Mucosa of rectum (tissue), 2 donors: Measurements from ENCODE around the gene TP63.

Experiments
- H3K27ac ChIP-seq, 2 donors: one replicate each; pipeline ENCODE4 v1.7.0; 2013; ENCODE audit warnings: inconsistent platforms in 2 of 2, low read depth in 2 of 2, low read length in 2 of 2
- H3K27me3 ChIP-seq, 2 donors: one replicate each; pipeline ENCODE4 v1.7.0; 2013; ENCODE audit warnings: low read length in 2 of 2; ENCODE audit not compliant: control insufficient read depth in 2 of 2, insufficient read depth in 2 of 2
- H3K36me3 ChIP-seq, 2 donors: one replicate each; pipeline ENCODE4 v1.7.0; 2013; ENCODE audit warnings: low read length in 2 of 2; ENCODE audit not compliant: control insufficient read depth in 2 of 2, insufficient read depth in 2 of 2
- H3K4me1 ChIP-seq, 2 donors: one replicate each; pipeline ENCODE4 v1.7.0; 2013; ENCODE audit warnings: low read length in 2 of 2, mild to moderate bottlenecking in 1 of 2; ENCODE audit not compliant: control insufficient read depth in 2 of 2, insufficient read depth in 2 of 2
- H3K4me3 ChIP-seq, 2 donors: one replicate each; pipeline ENCODE4 v1.7.0; 2013; ENCODE audit warnings: low read length in 2 of 2
- H3K9ac ChIP-seq, 2 donors: one replicate each; pipeline ENCODE4 v1.7.0; 2013; ENCODE audit warnings: low read length in 2 of 2, low read depth in 1 of 2, mild to moderate bottlenecking in 1 of 2
- H3K9me3 ChIP-seq, 2 donors: one replicate each; pipeline ENCODE4 v1.7.0; 2013; ENCODE audit warnings: low read length in 2 of 2; ENCODE audit not compliant: control insufficient read depth in 2 of 2
- donor health status: healthy.
- donor health status: Normal muscosa, but diverticular disease.

Gene TP63

GRCh38 chr3:189690237-189690636, 59.0 kb downstream of the TP63 start:
- Histone ChIP-seq H3K27me3 (no peaks in the 10 kb centered on the region), H3K4me1 (no peaks in the 10 kb centered on the region), H3K36me3 (no peaks in the 10 kb centered on the region), H3K9me3 (no peaks in the 10 kb centered on the region), H3K4me3 (no peak overlapping the region), H3K27ac (no peak overlapping the region), H3K9ac (no peak overlapping the region)

DNA sequence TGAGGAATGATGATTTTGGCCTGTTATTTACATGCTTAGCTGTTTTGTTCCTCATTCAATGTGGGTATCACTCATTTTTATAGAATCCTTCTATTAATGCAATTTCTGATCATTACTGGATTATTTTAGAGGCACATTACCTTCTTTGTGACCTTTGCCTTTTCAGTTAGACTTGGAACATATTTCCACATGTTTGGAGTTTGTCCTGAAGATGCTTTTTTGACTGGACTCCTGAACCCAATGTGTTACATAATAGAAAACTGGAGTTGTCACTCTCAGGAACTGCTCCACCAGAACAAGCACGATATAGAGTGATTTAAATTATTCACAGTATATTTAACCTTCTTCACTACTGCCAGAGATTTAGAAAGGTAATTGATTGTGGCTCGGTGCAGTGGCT, 59.5 kb downstream of the TP63 start:
- Histone ChIP-seq H3K4me1 (no peaks in the 10 kb centered on the region), H3K27ac (no peak overlapping the region), H3K9me3 (no peaks in the 10 kb centered on the region), H3K36me3 (no peaks in the 10 kb centered on the region), H3K4me3 (no peak overlapping the region), H3K9ac (no peak overlapping the region), H3K27me3 (no peaks in the 10 kb centered on the region)

DNA sequence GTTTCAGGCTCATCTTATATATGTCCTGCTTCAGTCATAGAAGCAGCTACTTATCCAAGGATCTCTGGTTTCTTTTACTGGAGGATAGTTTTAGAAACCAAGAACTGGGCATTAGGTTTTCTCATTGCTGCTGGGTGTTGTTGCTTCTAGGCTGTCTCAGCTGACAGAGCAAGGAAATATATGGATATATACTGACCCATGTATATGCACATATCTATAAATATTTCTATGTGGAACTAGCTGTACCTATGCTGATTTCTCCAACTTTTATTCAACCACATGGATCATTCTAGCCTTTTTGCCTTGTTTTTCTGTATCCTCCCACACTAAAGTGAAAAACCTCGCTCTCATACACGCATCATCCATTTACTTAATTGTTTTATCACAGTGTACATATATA, 64.2 kb downstream of the TP63 start:
- no peak overlapping the region for H3K4me3 ChIP-seq
- H3K36me3 ChIP-seq: no peaks in the 10 kb centered on the region
- H3K27me3 ChIP-seq: peaks cover 0 to 3% of the 10 kb centered on the region in 2 donors
- no peaks in the 10 kb centered on the region for H3K4me1 ChIP-seq
- H3K9me3 ChIP-seq: no peaks in the 10 kb centered on the region
- H3K9ac ChIP-seq: no peak overlapping the region
- no peak overlapping the region for H3K27ac ChIP-seq

DNA sequence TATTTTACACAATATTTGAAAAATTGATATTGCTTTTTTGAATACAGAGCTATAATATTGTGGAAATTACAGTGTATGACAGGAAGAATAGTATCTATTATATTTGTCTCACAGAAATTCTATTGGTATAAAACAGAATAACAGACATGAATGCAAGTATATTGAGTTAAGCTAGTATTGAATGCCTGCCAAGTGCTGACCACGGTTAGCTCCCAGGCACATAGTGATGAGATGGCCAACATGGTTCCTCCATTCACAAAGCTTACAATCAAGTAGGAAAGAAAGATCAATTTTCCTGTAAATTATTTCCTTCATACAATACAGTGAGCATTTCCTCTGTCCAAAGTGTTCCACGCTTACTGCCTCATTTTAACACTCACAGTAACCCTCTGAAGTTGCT, 67.6 kb downstream of the TP63 start:
- H3K27ac ChIP-seq: no peak overlapping the region
- H3K4me3 ChIP-seq: no peak overlapping the region
- H3K27me3 ChIP-seq: peaks cover 0 to 3% of the 10 kb centered on the region in 2 donors
- no peak overlapping the region for H3K9ac ChIP-seq
- no peaks in the 10 kb centered on the region for H3K4me1 ChIP-seq
- H3K9me3 ChIP-seq: no peaks in the 10 kb centered on the region
- H3K36me3 ChIP-seq: no peaks in the 10 kb centered on the region

DNA sequence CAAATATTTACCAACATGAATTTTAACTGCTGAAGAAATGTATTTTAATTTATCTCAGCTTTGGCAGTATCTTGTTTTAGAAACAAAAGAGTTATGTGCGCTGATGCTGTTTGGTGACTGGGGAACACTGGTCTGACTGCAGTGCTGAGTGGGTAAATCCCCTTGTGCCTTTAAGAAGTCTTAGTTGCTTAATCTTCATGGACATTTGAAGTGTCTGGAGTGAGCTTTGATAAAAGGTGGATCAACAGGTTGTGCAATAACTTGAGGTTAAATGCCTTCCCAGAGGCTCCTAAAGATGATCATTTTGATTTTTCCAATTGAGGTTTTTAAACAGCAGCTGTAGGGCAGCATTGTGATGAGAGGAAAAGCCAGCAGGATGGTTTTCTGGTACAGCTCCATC, 68.7 kb downstream of the TP63 start:
- Histone ChIP-seq H3K9me3 (no peaks in the 10 kb centered on the region), H3K4me1 (no peaks in the 10 kb centered on the region), H3K4me3 (no peak overlapping the region), H3K27me3 (peaks cover 0 to 3% of the 10 kb centered on the region in 2 donors), H3K27ac (no peak overlapping the region), H3K36me3 (no peaks in the 10 kb centered on the region), H3K9ac (no peak overlapping the region)

DNA sequence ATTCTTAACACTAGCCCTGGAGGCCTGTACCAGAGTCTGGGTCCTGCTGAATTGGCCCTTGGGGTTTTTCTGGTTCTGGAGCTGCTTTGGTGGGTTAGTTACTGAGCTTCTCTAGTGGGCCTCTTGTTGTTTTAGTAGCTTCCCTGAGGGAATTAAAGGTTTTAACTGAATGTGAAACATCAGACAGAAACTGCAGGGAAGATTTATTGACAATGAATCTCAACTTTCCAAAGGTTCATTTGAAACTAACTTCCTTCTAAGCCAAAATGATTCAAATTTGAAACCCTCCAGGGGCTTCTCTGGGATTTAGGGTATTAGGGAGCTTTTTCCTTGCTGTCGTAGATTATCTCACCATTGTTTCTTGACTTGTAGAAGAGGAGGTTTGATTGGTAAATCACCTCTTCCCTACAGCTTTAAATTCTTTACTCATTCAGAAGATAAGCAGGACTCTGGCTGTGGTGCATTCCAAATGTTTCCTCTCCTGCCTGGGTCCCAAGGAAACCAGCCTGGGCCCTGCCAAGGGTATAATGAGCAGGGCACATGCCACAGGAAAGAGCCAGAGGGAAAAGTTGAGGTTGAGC, 71.0 kb downstream of the TP63 start:
- H3K36me3 ChIP-seq: no peaks in the 10 kb centered on the region
- no peaks in the 10 kb centered on the region for H3K4me1 ChIP-seq
- peaks cover 0 to 3% of the 10 kb centered on the region in 2 donors for H3K27me3 ChIP-seq
- H3K9ac ChIP-seq: no peak overlapping the region
- no peak overlapping the region for H3K4me3 ChIP-seq
- no peaks in the 10 kb centered on the region for H3K9me3 ChIP-seq
- no peak overlapping the region for H3K27ac ChIP-seq

- Histone ChIP-seq H3K4me3 (no peak overlapping the region), H3K4me1 (no peaks in the 10 kb centered on the region), H3K36me3 (no peaks in the 10 kb centered on the region), H3K27me3 (peaks cover 0 to 1% of the 10 kb centered on the region in 2 donors), H3K9me3 (no peaks in the 10 kb centered on the region), H3K27ac (no peak overlapping the region), H3K9ac (no peak overlapping the region)
Observed at GRCh38 chr3:189703865-189704264, 72.7 kb downstream of the TP63 start.

DNA sequence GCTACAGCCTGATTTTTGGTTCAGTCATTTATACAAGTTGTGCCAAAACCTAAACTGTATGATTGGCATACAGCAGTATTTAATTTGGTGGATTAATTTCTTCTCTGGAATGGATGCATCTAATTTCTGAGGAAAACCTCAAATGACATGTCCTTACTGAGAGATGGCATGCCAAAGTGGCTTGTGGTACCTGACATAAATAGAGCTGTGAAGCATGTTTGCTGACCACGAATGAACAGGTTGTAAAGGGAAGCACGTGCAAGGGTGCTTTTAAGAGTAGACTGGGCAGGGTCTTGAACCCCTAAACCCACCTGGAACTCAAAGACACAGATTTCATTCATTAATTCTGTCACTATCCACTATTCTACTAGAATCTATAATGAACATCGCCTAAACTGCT, 77.2 kb downstream of the TP63 start:
- H3K9ac ChIP-seq: no peak overlapping the region
- H3K27ac ChIP-seq: no peak overlapping the region
- H3K9me3 ChIP-seq: no peaks in the 10 kb centered on the region
- no peaks in the 10 kb centered on the region for H3K27me3 ChIP-seq
- H3K4me1 ChIP-seq: no peaks in the 10 kb centered on the region
- no peaks in the 10 kb centered on the region for H3K36me3 ChIP-seq
- H3K4me3 ChIP-seq: no peak overlapping the region

GRCh38 chr3:189710620-189711402, 79.6 kb downstream of the TP63 start:
- no peaks in the 10 kb centered on the region for H3K27me3 ChIP-seq
- H3K36me3 ChIP-seq: no peaks in the 10 kb centered on the region
- no peak overlapping the region for H3K9ac ChIP-seq
- no peak overlapping the region for H3K4me3 ChIP-seq
- no peak overlapping the region for H3K27ac ChIP-seq
- no peaks in the 10 kb centered on the region for H3K9me3 ChIP-seq
- H3K4me1 ChIP-seq: no peaks in the 10 kb centered on the region

DNA sequence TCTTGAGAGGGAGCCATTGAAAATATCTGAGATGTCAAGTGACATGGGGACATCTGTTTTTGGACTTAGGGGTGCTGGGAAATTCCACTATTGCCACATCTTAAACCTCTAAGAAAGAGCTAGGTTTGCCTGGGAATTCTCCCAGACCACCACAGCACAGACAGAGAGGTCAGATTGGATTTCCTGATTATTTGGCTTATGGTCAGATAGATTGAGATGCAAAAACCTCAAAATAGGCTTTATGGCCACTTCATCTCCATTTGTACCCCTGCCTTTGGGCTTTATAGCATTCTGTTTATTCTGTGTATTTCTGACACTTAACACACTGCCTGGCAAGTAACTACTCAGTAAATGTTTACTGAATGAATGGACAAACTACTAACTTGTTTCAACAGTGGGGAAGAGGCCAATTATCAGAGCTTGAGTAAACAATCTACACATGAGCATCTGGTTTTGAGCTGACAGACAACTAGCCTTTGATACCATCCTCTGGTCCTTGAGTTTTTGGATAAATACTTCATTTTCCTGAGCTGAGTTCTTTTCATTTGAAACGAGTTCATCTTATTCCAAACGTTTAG, 81.8 kb downstream of the TP63 start:
- no peak overlapping the region for H3K9ac ChIP-seq
- H3K4me1 ChIP-seq: no peaks in the 10 kb centered on the region
- H3K27me3 ChIP-seq: no peaks in the 10 kb centered on the region
- no peaks in the 10 kb centered on the region for H3K36me3 ChIP-seq
- H3K4me3 ChIP-seq: no peak overlapping the region
- no peak overlapping the region for H3K27ac ChIP-seq
- H3K9me3 ChIP-seq: no peaks in the 10 kb centered on the region
